Stimulated activated CD4-positive, alpha-beta T cell treated with anti-CD3 and anti-CD28 coated beads, Interleukin-4, amount 100 ng/mL, for 4 hours (primary cell): ENCODE data around the gene MRTFA.

ENCODE experiments used
- DNase-seq, 2 experiments: peaks; one replicate each; pipeline ENCODE4 v3.0.0-alpha.2; 2020

Gene MRTFA

GRCh38 chr22:40484906-40485669 is 151.4 kb downstream of the MRTFA start:
- DNase-seq, result no peak

GRCh38 chr22:40482886-40483285 is 153.6 kb downstream of the MRTFA start:
- no peak for DNase-seq

- no peak for DNase-seq
Measured at GRCh38 chr22:40482391-40482790, 154.1 kb downstream of the MRTFA start.

DNA sequence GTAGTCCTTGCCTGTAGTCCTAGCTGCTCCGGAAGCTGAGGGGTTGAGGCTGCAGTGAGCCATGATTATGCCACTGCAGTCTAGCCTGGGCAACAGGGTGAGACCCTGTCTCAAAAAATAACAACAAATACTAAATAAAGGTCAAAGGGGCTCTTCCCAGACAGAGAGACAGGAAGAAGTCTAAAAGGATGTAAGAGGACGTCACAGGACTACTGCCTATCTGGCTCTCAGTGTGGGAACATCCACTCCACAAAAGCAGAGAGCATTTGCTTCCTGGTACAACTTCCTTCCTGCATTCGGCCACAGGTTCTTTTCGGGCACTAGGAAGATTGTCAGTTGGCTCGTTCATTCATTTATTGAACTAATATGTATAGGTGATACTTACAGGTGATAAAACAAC is 155.5 kb downstream of the MRTFA start:
- no peak for DNase-seq

DNA sequence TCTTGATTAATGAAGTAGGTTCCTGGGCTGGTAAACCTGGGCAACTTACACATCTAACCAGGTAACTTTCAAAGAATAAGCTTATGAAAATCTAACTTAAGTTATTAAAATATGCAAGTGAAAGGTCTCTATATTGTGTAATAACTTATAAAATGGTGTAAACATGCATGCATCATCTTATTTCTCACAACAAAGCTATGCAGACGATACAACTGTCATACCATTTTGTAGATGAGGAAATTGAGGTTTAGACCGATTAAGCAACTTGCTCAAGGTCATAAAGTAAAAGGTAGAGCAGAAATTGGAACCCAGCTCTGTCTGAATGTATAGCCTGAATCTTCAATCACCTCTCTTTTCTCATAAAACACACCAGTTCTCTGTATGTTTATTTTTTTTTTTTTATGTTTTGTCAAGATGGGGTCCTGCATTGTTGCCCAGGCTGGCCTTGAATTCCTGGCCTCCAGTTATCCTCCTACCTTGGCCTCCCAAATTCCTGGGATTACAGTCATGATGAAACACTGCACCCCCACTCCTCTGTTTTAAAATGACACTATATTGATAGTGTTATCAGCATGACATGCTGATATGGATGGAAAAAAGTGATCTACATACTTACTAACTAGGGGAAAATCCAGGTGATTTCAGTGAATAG is 156.5 kb downstream of the MRTFA start:
- no peak for DNase-seq

- DNase-seq, result no peak
Measured at GRCh38 chr22:40479126-40479800, 157.3 kb downstream of the MRTFA start.

DNA sequence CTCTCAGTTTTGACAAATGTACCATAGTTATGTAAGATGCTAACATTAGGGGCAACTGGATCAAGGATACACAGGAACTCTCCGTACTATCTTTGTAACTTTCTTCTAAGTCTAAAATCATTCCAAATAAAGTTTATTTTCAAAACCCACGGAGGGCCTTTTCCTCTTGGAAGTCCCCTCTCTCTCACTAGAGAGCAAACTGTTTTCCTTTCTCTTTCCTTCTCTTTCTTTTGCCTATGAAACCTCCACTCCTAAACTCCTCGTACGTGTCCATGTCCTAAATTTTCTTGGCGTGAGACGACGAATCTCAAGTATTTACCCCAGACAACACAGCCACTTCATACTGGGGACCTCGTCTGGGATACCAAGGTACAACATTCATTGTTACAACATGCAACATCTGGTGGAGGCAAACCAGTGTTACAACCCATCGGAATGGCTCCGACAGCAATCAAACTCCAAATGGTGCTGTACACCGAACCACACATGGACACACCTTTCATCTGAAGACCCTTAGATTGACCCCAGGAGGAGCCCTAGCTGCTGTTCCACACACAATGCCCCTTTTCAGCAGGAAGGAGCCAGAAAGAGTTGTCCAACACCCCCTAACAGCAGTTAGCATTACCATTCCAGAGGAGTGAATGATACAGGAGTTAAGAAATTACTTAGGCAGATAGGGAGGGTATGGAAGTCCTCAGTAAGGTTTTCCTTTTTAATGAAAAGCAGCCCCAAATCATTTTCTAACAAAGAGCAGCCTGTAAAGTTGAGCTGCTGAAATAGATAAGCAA is 158.0 kb downstream of the MRTFA start:
- no peak for DNase-seq

- no peak for DNase-seq
Measured at GRCh38 chr22:40477683-40478337, 158.7 kb downstream of the MRTFA start.

DNA sequence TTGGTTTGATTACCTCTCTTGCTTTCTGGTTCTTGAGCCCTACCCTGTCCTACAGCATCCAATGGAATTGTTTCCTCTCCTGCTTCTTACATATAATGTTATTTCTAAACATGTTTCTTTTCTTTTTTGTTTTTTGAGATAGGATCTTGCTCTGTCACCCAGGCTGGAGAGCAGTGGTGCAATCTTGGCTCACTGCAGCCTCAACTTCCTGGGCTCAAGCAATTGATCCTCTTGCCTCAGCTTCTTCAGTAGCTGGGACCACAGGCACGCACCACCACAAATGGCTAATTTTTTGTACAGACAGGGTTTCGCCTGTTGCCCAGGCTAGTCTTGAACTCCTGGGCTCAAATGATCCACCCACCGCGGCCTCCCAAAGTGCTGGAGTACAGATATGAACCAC is 160.2 kb downstream of the MRTFA start:
- DNase-seq, result no peak

DNA sequence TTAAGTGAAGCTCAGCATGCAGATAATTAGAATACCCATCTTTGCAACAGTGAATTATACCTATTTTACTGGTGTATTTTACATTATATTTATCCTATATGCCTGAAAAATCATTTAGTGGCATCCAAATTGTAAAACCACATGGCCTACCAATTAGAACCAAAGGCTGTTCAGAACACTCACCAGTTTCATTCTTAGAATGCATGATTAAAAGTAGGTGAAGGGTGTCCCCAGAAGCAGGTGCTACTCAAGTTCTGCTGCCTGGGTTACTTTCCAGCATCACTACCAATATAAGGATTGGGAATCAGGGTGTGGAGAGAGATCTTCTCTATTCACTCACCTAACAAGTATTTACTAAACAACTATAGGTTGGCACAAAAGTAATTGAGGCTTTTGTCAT is 162.8 kb downstream of the MRTFA start:
- DNase-seq, result no peak

DNA sequence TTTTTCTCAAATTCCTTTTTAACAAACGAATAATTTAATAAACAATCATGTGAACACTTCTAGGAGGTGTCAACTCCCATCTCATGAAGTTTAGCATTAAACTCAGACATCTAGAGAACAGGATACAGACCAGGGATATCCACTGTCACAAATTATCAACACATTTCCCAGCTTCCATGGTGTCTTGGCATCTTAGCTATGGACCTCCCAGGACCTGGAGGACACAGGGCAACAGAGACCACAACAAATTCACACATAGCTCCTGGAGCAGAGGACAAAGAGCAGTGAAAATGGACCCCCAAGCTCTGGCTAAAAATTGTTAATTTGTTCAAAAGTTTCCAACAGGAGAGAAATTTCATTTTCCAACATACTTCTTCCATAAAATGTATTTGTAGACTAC is 163.9 kb downstream of the MRTFA start:
- DNase-seq, result no peak

DNA sequence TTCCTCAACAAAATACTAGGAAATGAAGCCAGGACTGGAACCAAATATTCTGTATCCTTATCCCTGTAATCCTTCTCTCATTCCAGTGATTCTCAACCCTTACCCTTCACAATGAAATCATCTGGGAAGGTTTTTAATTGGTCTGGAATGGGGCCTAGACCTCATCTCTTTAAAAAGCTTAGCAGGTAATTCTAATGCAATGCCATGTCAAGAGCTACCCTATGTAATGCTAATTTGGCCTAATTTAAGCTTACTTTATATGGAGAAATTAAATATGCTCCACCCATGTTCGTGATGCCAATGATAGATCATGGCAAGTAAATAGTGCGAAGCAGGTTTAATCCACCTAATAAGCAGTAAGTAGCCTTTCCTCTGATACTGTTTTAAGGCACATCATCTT is 164.5 kb downstream of the MRTFA start:
- no peak for DNase-seq

- DNase-seq, result no peak
Measured at GRCh38 chr22:40469181-40469580, 167.3 kb downstream of the MRTFA start.

- DNase-seq, result no peak
Measured at GRCh38 chr22:40468616-40469015, 167.9 kb downstream of the MRTFA start.

GRCh38 chr22:40466976-40467375 is 169.5 kb downstream of the MRTFA start:
- DNase-seq, result no peak

GRCh38 chr22:40463683-40464082 is 172.8 kb downstream of the MRTFA start:
- peak; percentile 15 to 32 for DNase-seq

- peak; percentile 16 to 47 for DNase-seq
Measured at GRCh38 chr22:40463017-40463631, 173.4 kb downstream of the MRTFA start.

- peak in 1 of 2 experiments; percentile 8 for DNase-seq
Measured at GRCh38 chr22:40462195-40462984, 174.1 kb downstream of the MRTFA start.

DNA sequence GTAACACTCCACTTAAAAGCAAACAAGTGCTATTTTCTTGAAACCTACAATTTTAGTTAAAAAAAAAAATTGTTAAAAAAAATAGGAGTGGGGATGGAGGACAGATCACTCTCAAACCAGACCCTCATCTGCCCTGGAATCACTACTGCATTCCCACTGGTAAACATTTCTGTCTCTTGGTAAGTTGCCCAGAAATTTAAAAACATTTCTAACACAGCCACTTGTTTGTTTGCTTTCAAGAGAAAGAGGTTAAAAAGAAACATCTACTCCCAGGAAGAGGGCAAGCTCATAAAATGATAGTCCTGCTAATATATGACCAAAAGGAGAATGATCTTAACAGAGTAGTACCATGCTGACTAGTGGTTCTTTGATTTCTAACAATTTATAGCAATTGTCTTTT is 182.8 kb downstream of the MRTFA start:
- no peak for DNase-seq

- DNase-seq, result no peak
Measured at GRCh38 chr22:40452730-40453487, 183.6 kb downstream of the MRTFA start.

DNA sequence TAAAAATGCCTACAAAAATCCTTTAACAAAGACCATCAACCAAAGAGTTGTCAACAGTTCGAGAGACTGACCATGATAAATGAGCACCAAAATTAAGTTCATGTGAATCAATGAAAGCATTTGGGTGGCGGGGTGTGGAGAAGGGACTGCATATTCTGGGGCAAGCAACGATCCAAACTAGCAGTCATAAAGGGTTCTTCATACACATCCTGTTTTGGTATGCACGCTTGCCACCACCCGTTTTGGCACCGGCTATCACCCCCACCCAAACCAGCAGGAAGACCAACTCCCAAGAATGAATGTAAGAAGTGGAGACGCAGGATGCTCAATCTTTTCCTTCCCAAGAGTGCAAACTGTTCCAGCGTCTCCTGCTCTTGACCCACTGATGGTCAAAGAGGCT is 185.3 kb downstream of the MRTFA start:
- DNase-seq, result no peak
